Measurements from ENCODE around the gene TNFRSF18. TPM values are rescaled to one million over a fixed set of nuclear protein-coding genes. Genes with fewer than 3 reads are reported as not detected.

Gene TNFRSF18
- total and polyA plus RNA-seq, 2 donors (not counting 1 experiment from before 2014, with no cell fraction given), result 10.1 to 33.5 TPM

- Histone ChIP-seq H3K9ac (ENCODE audit: low read length) (no peak overlapping the region), H3K36me3 (replicated peaks in 1 of 2; ENCODE audit: control extremely low read depth in 1 of 2, control insufficient read depth in 1 of 2, extremely low read depth in 1 of 2, insufficient read depth in 2 of 2, low read length in 1 of 2) (no peaks in the 10 kb centered on the region), H3K27me3 (replicated peaks in 1 of 4; ENCODE audit: control extremely low read depth in 1 of 4, control insufficient read depth in 3 of 4, insufficient read depth in 4 of 4, low read length in 3 of 4) (peaks cover 0 to 24% (median 7%) of the 10 kb centered on the region in 4 experiments), H3K4me3 (ENCODE audit: control extremely low read depth in 1 of 5, extremely low read depth in 1 of 5, insufficient read depth in 1 of 5, low read depth in 2 of 5, low read length in 4 of 5) (no peak overlapping the region), H4K20me1 (ENCODE audit: control insufficient read depth, insufficient read depth, low read length, poor library complexity, severe bottlenecking) (no peaks in the 10 kb centered on the region), H3K9me3 (ENCODE audit: control extremely low read depth in 1 of 3, control insufficient read depth in 2 of 3, insufficient read depth in 1 of 3, low read length in 2 of 3) (peaks cover 0 to 6% (median 0%) of the 10 kb centered on the region in 3 donors), H3K4me2 (replicated peaks; ENCODE audit: low read depth, low read length, poor library complexity, severe bottlenecking) (peak overlapping the region; percentile 77), H2AFZ (ENCODE audit: insufficient read depth, low read depth, low read length, poor library complexity, severe bottlenecking) (no peak overlapping the region), H3K4me1 (ENCODE audit: control insufficient read depth in 2 of 2, insufficient read depth in 2 of 2, low read length in 2 of 2) (peaks cover 53 to 66% of the 10 kb centered on the region in 2 donors), H3K79me2 (ENCODE audit: control insufficient read depth, insufficient read depth, low read length) (no peaks in the 10 kb centered on the region), H3K27ac (ENCODE audit: low read length in 2 of 2) (no peak overlapping the region)
- intact Hi-C loops (cut with micrococcal nuclease), result loop anchor here (5.0 kb wide), 1 partner anchor 48 kb away; no protein-coding TSS in a partner anchor
- DNase-seq, result no peak
- H3K4me3 Mint-ChIP-seq, result peak overlapping the region; percentile 83
- no peak for TF ChIP-seq CTCF (IDR thresholded peaks at IDR 0.05)
- TF ChIP-seq EZH2 (IDR thresholded peaks at IDR 0.05; ENCODE audit: borderline replicate concordance, insufficient read depth, low read depth, low read length, poor library complexity, severe bottlenecking), result no peak
- no peaks in the 10 kb centered on the region for H3K9me3 Mint-ChIP-seq (ENCODE audit: insufficient read depth)
- peaks cover 3% of the 10 kb centered on the region for H3K27me3 Mint-ChIP-seq
- H3K4me1 Mint-ChIP-seq, result peaks cover 42% of the 10 kb centered on the region
- no peak for ATAC-seq (ENCODE audit: low read depth)
- CTCF ChIA-PET, result interaction anchor here (1.2 to 5.3 kb wide), 5 partner anchors 11 to 60 kb away, joined by 3 to 31 read pairs (median 3); no protein-coding TSS in a partner anchor
- no peak overlapping the region for H3K27ac Mint-ChIP-seq
- WGBS (ENCODE audit: insufficient coverage), result 69% methylated on average over 19 of the region's 26 CpGs
- POLR2A ChIA-PET, result interaction anchor here (0.9 to 2.6 kb wide), 5 partner anchors 8 to 49 kb away, joined by 3 to 15 read pairs (median 8); no protein-coding TSS in a partner anchor
Measured at GRCh38 chr1:1170215-1171091, 35.9 kb downstream of the TNFRSF18 start.
